ENCODE measurements around the gene CD46. TPM values are rescaled to one million over a fixed set of nuclear protein-coding genes. Genes with fewer than 3 reads are reported as not detected.

The CD46 gene
- total RNA-seq, 4 donors from 2014 or later = 65.5 to 209 (median 180) TPM

GRCh38 chr1:207839083-207839413 is 87.2 kb downstream of the CD46 start:
- Histone ChIP-seq H3K4me1 (peaks cover 5 to 34% (median 14%) of the 10 kb centered on the region in 4 donors), H3K4me3 (no peak overlapping the region), H3K9me3 (no peaks in the 10 kb centered on the region), H3K27me3 (no peaks in the 10 kb centered on the region), H3K27ac (peak overlapping the region; percentile 42 to 69 (median 54)), H3K36me3 (no peaks in the 10 kb centered on the region)
- TF ChIP-seq POLR2A (IDR thresholded peaks at IDR 0.05) (no peak), CTCF (IDR thresholded peaks at IDR 0.05) (no peak), EP300 (IDR thresholded peaks at IDR 0.05; ENCODE audit: low read depth) (no peak), POLR2AphosphoS5 (IDR thresholded peaks at IDR 0.05) (no peak)
- DNase-seq = no peak
- in situ Hi-C loops (cut with MboI; ENCODE audit: low pct_ligation_motif_present in 1 of 4, low pct_unique_long_range_greater_than_20kb in 1 of 4, low sequenced_read_pairs in 3 of 4) (no loop called here), intact Hi-C loops (cut with DNase I; ENCODE audit: low total_unique reads) (no loop called here)

GRCh38 chr1:207840380-207840779 is 88.5 kb downstream of the CD46 start:
- WGBS, 2 donors (ENCODE audit: low coverage in 1 of 2) = 94% methylated on average over 2 of the region's 2 CpGs; no CpG with 5 or more reads in 1 of the 2 donors
- no peak overlapping the region for H3K27ac ChIP-seq
- H3K4me1 ChIP-seq = peaks cover 13 to 41% (median 17%) of the 10 kb centered on the region in 4 donors
- H3K9me3 ChIP-seq = no peaks in the 10 kb centered on the region
- TF ChIP-seq CTCF (IDR thresholded peaks at IDR 0.05) = peak in 1 of 5 experiments; percentile 3
- no peak for TF ChIP-seq POLR2A (IDR thresholded peaks at IDR 0.05)
- no peak for TF ChIP-seq POLR2AphosphoS5 (IDR thresholded peaks at IDR 0.05)
- no peak for TF ChIP-seq EP300 (IDR thresholded peaks at IDR 0.05; ENCODE audit: low read depth)
- no peak for DNase-seq
- no peaks in the 10 kb centered on the region for H3K27me3 ChIP-seq
- intact Hi-C loops (cut with DNase I; ENCODE audit: low total_unique reads) = no loop called here
- H3K36me3 ChIP-seq = no peaks in the 10 kb centered on the region
- no peak overlapping the region for H3K4me3 ChIP-seq
- in situ Hi-C loops (cut with MboI; ENCODE audit: low pct_ligation_motif_present in 1 of 4, low pct_unique_long_range_greater_than_20kb in 1 of 4, low sequenced_read_pairs in 3 of 4) = no loop called here

GRCh38 chr1:207841293-207841692 is 89.4 kb downstream of the CD46 start:
- TF ChIP-seq POLR2A (IDR thresholded peaks at IDR 0.05) (no peak), POLR2AphosphoS5 (IDR thresholded peaks at IDR 0.05) (no peak), EP300 (IDR thresholded peaks at IDR 0.05; ENCODE audit: low read depth) (no peak), CTCF (IDR thresholded peaks at IDR 0.05) (no peak)
- Histone ChIP-seq H3K27ac (no peak overlapping the region), H3K36me3 (no peaks in the 10 kb centered on the region), H3K4me1 (peaks cover 13 to 47% (median 17%) of the 10 kb centered on the region in 4 donors), H3K9me3 (no peaks in the 10 kb centered on the region), H3K4me3 (no peak overlapping the region), H3K27me3 (no peaks in the 10 kb centered on the region)
- no peak for DNase-seq
- in situ Hi-C loops (cut with MboI; ENCODE audit: low pct_ligation_motif_present in 1 of 4, low pct_unique_long_range_greater_than_20kb in 1 of 4, low sequenced_read_pairs in 3 of 4) = no loop called here
- 50 to 82% methylated on average over 1 of the region's 1 CpG for WGBS, 2 donors (ENCODE audit: low coverage in 1 of 2)
- intact Hi-C loops (cut with DNase I; ENCODE audit: low total_unique reads) = no loop called here

- Histone ChIP-seq H3K4me3 (no peak overlapping the region), H3K27ac (no peak overlapping the region), H3K36me3 (no peaks in the 10 kb centered on the region), H3K9me3 (no peaks in the 10 kb centered on the region), H3K27me3 (no peaks in the 10 kb centered on the region), H3K4me1 (peaks cover 8 to 40% (median 13%) of the 10 kb centered on the region in 4 donors)
- WGBS, 2 donors (ENCODE audit: low coverage in 1 of 2) = 66% methylated on average over 4 of the region's 4 CpGs; no CpG with 5 or more reads in 1 of the 2 donors
- no peak for DNase-seq
- intact Hi-C loops (cut with DNase I; ENCODE audit: low total_unique reads) = no loop called here
- in situ Hi-C loops (cut with MboI; ENCODE audit: low pct_ligation_motif_present in 1 of 4, low pct_unique_long_range_greater_than_20kb in 1 of 4, low sequenced_read_pairs in 3 of 4) = no loop called here
- no peak for TF ChIP-seq CTCF (IDR thresholded peaks at IDR 0.05)
- TF ChIP-seq EP300 (IDR thresholded peaks at IDR 0.05; ENCODE audit: low read depth) = no peak
Measured at GRCh38 chr1:207841901-207842300, 90.0 kb downstream of the CD46 start.
